RWPE2 (cell line): ENCODE measurements around the gene PAF1.

Experiments used
- ATAC-seq: fragments of 200-7000 bp; cut with Tn5 transposase; 3 replicates; pipeline ENCODE4 v1.9.1; 2021; ENCODE audit warnings: low read depth
- DNase-seq: peaks from one replicate; pipeline ENCODE4 v3.0.0-alpha.2; 2020; ENCODE audit warnings: low spot score
- H3K27ac ChIP-seq: fragments of 450-650 bp; 2 replicates; pipeline ENCODE4 v1.5.1; 2017; ENCODE audit warnings: mild to moderate bottlenecking; ENCODE audit not compliant: poor library complexity, severe bottlenecking
- H3K27me3 ChIP-seq: fragments of 250-450 bp; sonication (Bioruptor Pico); 2 replicates; pipeline ENCODE4 v1.5.1; 2021; ENCODE audit warnings: mild to moderate bottlenecking, moderate library complexity; ENCODE audit not compliant: insufficient read depth, poor library complexity, severe bottlenecking
- H3K36me3 ChIP-seq: fragments of 250-450 bp; sonication (Bioruptor Pico); 2 replicates; pipeline ENCODE4 v1.5.1; 2020; ENCODE audit warnings: low read depth, mild to moderate bottlenecking, moderate library complexity
- H3K4me1 ChIP-seq: fragments of 250-450 bp; sonication (Bioruptor Pico); 2 replicates; pipeline ENCODE4 v1.5.1; 2021; ENCODE audit warnings: mild to moderate bottlenecking, moderate library complexity; ENCODE audit not compliant: insufficient read depth, poor library complexity, severe bottlenecking
- H3K4me3 ChIP-seq: fragments of 250-450 bp; sonication (Bioruptor Pico); 2 replicates; pipeline ENCODE4 v1.5.1; 2021; ENCODE audit warnings: mild to moderate bottlenecking, moderate library complexity; ENCODE audit not compliant: severe bottlenecking
- H3K9me3 ChIP-seq: fragments of 250-450 bp; sonication (Bioruptor Pico); 2 replicates; pipeline ENCODE4 v1.5.1; 2021; ENCODE audit warnings: mild to moderate bottlenecking, moderate library complexity; ENCODE audit not compliant: severe bottlenecking
- CTCF ChIP-seq: fragments of 450-650 bp; IDR thresholded peaks from one replicate; pipeline ENCODE4 v1.5.1; 2017; ENCODE audit warnings: mild to moderate bottlenecking, moderate library complexity; ENCODE audit not compliant: poor library complexity, severe bottlenecking

PAF1 gene

GRCh38 chr19:39416152-39417120 is 25.5 kb upstream of the PAF1 start:
- H3K27ac ChIP-seq: no peak overlapping the region
- ATAC-seq (no peak), DNase-seq (no peak)
- no peaks in the 10 kb centered on the region for H3K27me3 ChIP-seq
- no peaks in the 10 kb centered on the region for H3K9me3 ChIP-seq
- TF ChIP-seq CTCF: no peak
- peaks cover 50% of the 10 kb centered on the region for H3K36me3 ChIP-seq
- no peak overlapping the region for H3K4me3 ChIP-seq
- H3K4me1 ChIP-seq: peaks cover 3% of the 10 kb centered on the region

GRCh38 chr19:39415111-39416046 is 24.5 kb upstream of the PAF1 start:
- Histone ChIP-seq H3K27me3 (no peaks in the 10 kb centered on the region), H3K4me3 (no peak overlapping the region), H3K4me1 (peaks cover 12% of the 10 kb centered on the region), H3K36me3 (peaks cover 45% of the 10 kb centered on the region), H3K9me3 (no peaks in the 10 kb centered on the region), H3K27ac (no peak overlapping the region)
- ATAC-seq: no peak
- DNase-seq: no peak
- TF ChIP-seq CTCF: no peak

- Histone ChIP-seq H3K27me3 (no peaks in the 10 kb centered on the region), H3K36me3 (peaks cover 34% of the 10 kb centered on the region), H3K27ac (peak overlapping the region; percentile 97), H3K4me1 (peaks cover 13% of the 10 kb centered on the region), H3K9me3 (no peaks in the 10 kb centered on the region), H3K4me3 (peak overlapping the region; percentile 84)
- TF ChIP-seq CTCF: peak; percentile 15
- no peak for DNase-seq
- no peak for ATAC-seq
Observed at GRCh38 chr19:39413911-39414608, 23.2 kb upstream of the PAF1 start.

GRCh38 chr19:39413272-39413910 is 22.5 kb upstream of the PAF1 start:
- Histone ChIP-seq H3K4me1 (peaks cover 13% of the 10 kb centered on the region), H3K27ac (peak overlapping the region; percentile 97), H3K4me3 (peak overlapping the region; percentile 84), H3K27me3 (no peaks in the 10 kb centered on the region), H3K9me3 (no peaks in the 10 kb centered on the region), H3K36me3 (peaks cover 34% of the 10 kb centered on the region)
- ATAC-seq (peak; percentile 2; the same call in 1 of the 3 replicates), DNase-seq (no peak)
- TF ChIP-seq CTCF: no peak
